HG03439 (cell line): ENCODE data around the gene ASTL.

Experiments
- ATAC-seq: cut with Tn5 transposase; IDR thresholded peaks from one replicate; pipeline ENCODE4 v1.9.1; 2021; ENCODE audit warnings: mild to moderate bottlenecking, moderate library complexity; ENCODE audit not compliant: unreplicated experiment

ASTL gene

GRCh38 chr2:96130483-96130882, 7.8 kb downstream of the ASTL start:
- ATAC-seq = no peak

- ATAC-seq = no peak
Measured at GRCh38 chr2:96129528-96130120, 8.7 kb downstream of the ASTL start.

- no peak for ATAC-seq
Measured at GRCh38 chr2:96128456-96128855, 9.8 kb downstream of the ASTL start.

DNA sequence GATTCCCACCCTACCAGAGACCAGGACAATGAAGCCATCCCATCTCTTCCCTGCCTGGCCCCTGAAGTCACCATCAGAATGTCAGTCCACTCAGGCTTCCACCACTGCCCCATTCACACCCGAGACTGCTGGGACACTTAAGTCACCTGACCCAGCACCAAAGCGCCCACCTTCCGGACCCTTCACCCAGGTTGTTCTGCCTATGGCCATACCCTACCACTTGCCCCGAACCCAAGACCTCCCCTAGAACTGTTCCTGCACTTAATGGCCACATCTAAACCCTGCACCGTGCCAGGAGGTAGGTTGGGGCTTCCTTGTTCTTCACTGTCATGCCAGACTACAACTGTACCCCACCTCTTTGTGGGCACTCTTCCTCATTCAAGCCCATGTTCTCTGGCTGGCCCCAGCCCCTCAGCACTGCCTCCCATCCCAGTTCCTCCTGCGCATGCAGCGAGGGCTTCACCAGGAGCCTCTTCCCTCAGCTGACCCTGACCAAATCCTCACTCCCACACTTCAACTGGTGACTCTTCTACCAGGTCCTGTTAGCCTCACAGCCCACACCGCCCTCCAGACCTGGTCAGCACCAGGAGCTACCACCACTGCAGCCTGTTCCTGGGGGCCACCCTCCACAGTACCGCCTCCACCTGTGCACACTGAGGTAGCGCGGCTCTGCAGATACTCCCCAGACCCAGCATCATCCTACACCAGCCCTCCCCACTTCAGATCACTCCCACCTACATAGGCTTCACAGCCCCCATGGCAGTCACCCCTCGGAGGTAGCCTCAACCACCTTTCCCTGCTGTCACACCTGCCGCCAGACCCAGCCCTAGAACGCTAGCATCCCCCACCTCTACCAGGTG, 13.7 kb downstream of the ASTL start:
- ATAC-seq = no peak

DNA sequence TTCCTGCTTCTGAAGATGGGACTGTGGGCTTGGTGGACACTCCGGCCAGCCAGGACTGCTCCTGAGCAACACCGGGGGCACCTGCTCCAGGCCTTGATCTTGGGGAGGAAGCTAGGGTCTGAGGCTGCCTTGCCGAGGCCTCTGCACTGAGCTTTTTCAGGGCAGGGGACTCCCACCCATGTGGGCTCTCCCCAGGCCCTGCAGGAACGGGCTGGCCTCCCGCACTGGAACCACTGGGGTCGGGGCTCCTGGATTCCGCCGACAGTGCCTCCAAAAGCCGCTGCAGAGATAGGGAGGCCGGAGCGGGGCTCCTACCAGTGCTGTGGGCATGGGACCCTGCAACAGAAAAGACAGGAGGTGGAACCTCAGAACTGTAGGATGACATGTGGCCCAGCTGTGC, 14.4 kb downstream of the ASTL start:
- no peak for ATAC-seq

GRCh38 chr2:96123290-96123689, 15.0 kb downstream of the ASTL start:
- no peak for ATAC-seq

- no peak for ATAC-seq
Measured at GRCh38 chr2:96122391-96122790, 15.9 kb downstream of the ASTL start.

- no peak for ATAC-seq
Measured at GRCh38 chr2:96121414-96121813, 16.9 kb downstream of the ASTL start.

- ATAC-seq = no peak
Measured at GRCh38 chr2:96120991-96121390, 17.3 kb downstream of the ASTL start.

GRCh38 chr2:96120091-96120720, 18.1 kb downstream of the ASTL start:
- ATAC-seq = no peak

GRCh38 chr2:96119389-96119751, 18.9 kb downstream of the ASTL start:
- no peak for ATAC-seq

DNA sequence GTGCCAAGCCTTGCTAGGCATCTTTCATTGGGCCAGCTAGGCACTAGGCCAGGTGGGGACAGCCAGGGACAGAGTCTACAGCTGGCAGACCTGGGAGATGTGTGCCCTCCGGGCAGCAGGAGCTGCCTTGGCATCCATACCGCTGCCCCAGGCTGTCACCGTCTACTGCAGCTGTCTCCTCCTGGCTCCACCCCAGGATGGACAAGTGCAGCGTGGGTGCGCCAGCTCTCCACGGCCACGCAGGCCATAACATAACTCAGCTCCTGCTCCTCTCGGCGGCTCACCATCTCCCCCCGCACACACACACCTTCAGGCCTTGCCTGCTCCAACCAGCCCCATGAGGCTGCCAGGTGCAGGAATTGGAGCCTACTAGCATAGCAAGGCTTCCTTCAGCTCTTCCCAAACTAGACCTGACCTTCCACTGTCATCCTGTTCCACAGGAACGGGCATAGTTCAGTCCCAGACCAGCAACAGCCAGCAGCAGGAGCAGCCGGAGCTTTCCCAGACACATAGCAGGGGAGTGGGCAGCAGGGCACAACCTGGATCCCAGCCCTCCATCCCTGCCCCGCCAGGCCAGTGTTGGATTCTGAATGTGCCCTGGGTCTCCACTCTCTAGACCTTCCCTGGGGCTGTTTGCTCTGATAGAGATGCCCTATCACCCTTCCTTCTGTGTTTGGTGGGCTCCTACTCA, 19.5 kb downstream of the ASTL start:
- no peak for ATAC-seq

DNA sequence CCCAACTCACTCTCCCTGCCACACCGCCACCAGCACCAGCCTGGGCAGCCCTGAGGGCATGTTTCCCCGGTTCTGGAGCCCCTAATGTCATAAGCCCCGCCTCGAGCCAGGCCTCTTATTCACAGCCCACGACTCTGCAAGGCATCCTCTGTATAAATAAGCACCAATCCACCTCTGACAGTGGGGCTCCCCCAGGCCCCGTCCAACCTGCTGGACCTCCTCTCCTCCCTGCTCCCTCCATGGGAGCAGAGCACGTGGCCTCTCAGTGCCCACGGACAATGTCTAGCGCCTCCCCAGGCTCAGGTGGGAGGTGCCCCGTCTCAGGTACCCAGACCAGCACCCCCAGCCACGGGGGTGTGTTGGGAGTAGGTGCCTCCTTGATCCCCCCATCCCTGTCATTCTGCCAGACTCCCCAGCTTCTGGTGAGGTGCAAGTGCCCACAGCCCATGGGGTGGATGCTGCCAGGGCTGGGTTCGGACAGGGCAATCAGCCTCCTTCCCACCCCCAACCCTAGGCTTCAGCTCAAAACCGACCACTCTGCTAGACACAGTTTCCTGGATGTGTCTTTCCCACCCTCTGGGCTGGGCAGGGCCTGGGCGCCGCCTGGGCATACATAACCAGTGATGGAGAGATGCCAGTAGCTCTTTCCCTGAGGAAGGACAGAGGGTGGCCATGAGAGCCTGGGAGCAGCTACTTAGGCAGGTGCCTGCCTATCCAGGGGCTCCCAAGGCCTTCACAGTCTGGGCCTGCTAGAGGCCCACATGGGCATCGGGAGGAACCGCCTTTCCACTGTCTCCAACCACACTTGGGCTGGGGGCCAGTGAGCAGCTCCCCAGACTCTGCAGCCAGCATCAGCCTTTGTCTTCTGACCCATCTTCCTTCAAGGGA, 20.4 kb downstream of the ASTL start:
- no peak for ATAC-seq

- ATAC-seq = no peak
Measured at GRCh38 chr2:96116879-96117533, 21.3 kb downstream of the ASTL start.

DNA sequence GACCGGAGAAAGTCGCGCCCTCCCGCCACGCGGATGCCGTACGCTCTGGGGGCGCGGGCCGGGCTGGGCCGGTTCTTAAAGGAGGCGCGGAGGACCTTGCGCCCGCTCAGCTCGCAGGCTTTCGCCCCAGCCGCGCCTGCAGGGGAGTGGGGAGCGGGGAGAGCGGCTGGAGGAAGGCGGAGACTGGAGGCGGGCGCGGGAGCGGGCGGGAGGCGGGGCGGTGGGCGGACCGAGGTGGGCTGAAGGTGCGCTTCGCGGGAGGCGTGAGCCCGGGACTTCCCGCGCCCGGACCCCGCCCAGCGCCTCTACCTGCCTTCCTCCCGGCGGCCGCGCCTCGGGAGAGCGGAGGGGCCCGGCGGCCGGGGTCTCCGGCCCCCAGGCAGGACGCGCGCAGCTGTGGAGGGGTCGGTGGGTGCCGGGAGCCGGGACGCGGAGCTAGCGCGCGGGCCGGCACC, 21.9 kb downstream of the ASTL start, which contains the start of gene ADRA2B:
Gene ADRA2B (minus strand): TSS at position 148 of the 455 bp plus-strand sequence. CDS start 422 bp downstream, outside the sequence.
- no peak for ATAC-seq

- ATAC-seq = no peak
Measured at GRCh38 chr2:96115631-96116423, 22.5 kb downstream of the ASTL start.

DNA sequence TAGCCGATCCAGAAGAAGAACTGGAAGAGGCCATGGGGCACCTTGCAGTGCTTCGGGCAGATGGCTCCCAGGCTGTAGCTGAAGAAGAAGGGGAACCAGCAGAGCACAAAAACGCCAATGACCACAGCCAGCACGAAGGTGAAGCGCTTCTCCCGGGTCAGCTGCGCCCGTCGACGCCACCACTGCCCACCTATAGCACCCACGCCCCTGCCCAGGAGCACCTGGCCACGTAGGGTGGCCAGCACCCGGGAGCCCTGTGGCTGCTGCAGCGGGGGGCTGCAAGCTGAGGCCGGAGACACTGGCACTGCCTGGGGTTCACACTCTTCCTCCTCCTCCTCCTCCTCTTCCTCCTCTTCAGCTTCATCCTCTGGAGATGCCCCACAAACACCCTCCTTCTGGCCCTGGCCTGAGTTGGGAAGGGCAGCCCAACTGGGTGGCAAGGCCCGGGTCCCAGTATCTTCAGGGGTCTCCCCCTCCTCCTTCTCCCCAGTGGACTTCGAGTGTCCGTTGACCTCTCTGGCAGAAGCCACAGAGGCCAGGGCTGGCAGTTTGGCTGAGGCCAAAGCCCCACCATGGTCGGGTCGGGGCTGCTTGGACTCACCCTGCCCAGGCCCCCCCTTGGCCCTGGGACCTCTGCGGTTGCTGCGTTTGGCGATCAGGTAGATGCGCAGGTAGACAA, 23.3 kb downstream of the ASTL start:
- ATAC-seq = no peak

DNA sequence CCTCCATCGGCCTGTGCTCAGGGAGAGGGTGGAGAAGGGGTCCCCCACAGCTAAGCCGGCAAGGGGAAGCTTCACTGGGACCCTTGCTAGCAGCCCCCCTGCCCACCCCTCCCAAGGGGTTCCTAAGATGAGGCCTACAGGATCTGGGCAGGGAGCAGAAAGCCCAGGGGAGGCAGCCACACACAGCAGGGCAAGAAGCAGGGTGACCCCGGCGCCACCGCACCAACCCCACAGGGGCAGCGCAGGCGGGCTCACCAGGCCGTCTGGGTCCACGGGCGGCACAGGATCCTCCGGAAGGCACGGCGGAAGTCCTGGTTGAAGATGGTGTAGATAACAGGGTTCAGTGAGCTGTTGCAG, 23.8 kb downstream of the ASTL start:
- ATAC-seq = no peak

- ATAC-seq = no peak
Measured at GRCh38 chr2:96113951-96114350, 24.4 kb downstream of the ASTL start.
